ENCODE data around the gene ATF7. TPM values are rescaled to one million over a fixed set of nuclear protein-coding genes. Genes with fewer than 3 reads are reported as not detected.
A peak's percentile ranks its signal among the peaks of the same experiment; 100 is the strongest.

Gene ATF7
- polyA plus RNA-seq, 3 donors: 21.7 to 27.9 (median 24.4) TPM

- Histone ChIP-seq H3K4me2 (replicated peaks; ENCODE audit: extremely low read depth, low read length, poor library complexity, severe bottlenecking) (no peak overlapping the region), H3K27ac (ENCODE audit: low read depth in 1 of 2, low read length in 2 of 2) (no peak overlapping the region), H2AFZ (ENCODE audit: insufficient read depth, low read depth, low read length, poor library complexity, severe bottlenecking) (no peak overlapping the region), H3K36me3 (replicated peaks in 1 of 2; ENCODE audit: control insufficient read depth in 1 of 2, insufficient read depth in 2 of 2, low read length in 2 of 2) (peaks cover 91 to 100% of the 10 kb centered on the region in 2 donors), H3K9me3 (replicated peaks in 1 of 2; ENCODE audit: control insufficient read depth in 1 of 2, insufficient read depth in 1 of 2, low read length in 2 of 2) (no peaks in the 10 kb centered on the region), H3K4me1 (ENCODE audit: control insufficient read depth in 1 of 2, insufficient read depth in 2 of 2, low read length in 2 of 2) (no peaks in the 10 kb centered on the region), H3K79me2 (ENCODE audit: insufficient read depth, low read length) (peaks cover 45% of the 10 kb centered on the region), H3K27me3 (ENCODE audit: control insufficient read depth in 2 of 2, insufficient read depth in 2 of 2, low read length in 2 of 2) (no peaks in the 10 kb centered on the region), H3K4me3 (replicated peaks in 1 of 3; ENCODE audit: low read depth in 2 of 3, low read length in 3 of 3) (no peak overlapping the region), H3K9ac (ENCODE audit: insufficient read depth, low read length, poor library complexity, severe bottlenecking) (no peak overlapping the region), H4K20me1 (ENCODE audit: insufficient read depth, low read length) (peaks cover 99% of the 10 kb centered on the region)
- Mint-ChIP-seq H3K27me3 (ENCODE audit: low read depth in 3 of 3) (no peaks in the 10 kb centered on the region), H3K36me3 (peaks cover 69 to 82% of the 10 kb centered on the region in 2 donors), H3K27ac (no peak overlapping the region), H3K4me3 (no peak overlapping the region), H3K4me1 (no peaks in the 10 kb centered on the region), H3K9me3 (no peaks in the 10 kb centered on the region)
- intact Hi-C loops (cut with micrococcal nuclease): no loop called here
- 86% methylated on average over 1 of the region's 1 CpG for WGBS (ENCODE audit: insufficient coverage)
- no peak for DNase-seq
- no peak for TF ChIP-seq CTCF (IDR thresholded peaks at IDR 0.05)
Measured at GRCh38 chr12:53478865-53479264, 147.3 kb downstream of the ATF7 start.

GRCh38 chr12:53476769-53477209 lies 149.4 kb downstream of the ATF7 start:
- TF ChIP-seq CTCF (IDR thresholded peaks at IDR 0.05): peak; percentile 31
- Histone ChIP-seq H3K27ac (ENCODE audit: low read depth in 1 of 2, low read length in 2 of 2) (peak overlapping the region in 1 of 2 donors; percentile 6), H3K4me1 (ENCODE audit: control insufficient read depth in 1 of 2, insufficient read depth in 2 of 2, low read length in 2 of 2) (no peaks in the 10 kb centered on the region), H4K20me1 (ENCODE audit: insufficient read depth, low read length) (peaks cover 99% of the 10 kb centered on the region), H3K36me3 (replicated peaks in 1 of 2; ENCODE audit: control insufficient read depth in 1 of 2, insufficient read depth in 2 of 2, low read length in 2 of 2) (peaks cover 92 to 100% of the 10 kb centered on the region in 2 donors), H3K27me3 (ENCODE audit: control insufficient read depth in 2 of 2, insufficient read depth in 2 of 2, low read length in 2 of 2) (no peaks in the 10 kb centered on the region), H2AFZ (ENCODE audit: insufficient read depth, low read depth, low read length, poor library complexity, severe bottlenecking) (no peak overlapping the region), H3K9me3 (replicated peaks in 1 of 2; ENCODE audit: control insufficient read depth in 1 of 2, insufficient read depth in 1 of 2, low read length in 2 of 2) (no peaks in the 10 kb centered on the region), H3K4me3 (replicated peaks in 1 of 3; ENCODE audit: low read depth in 2 of 3, low read length in 3 of 3) (no peak overlapping the region), H3K79me2 (ENCODE audit: insufficient read depth, low read length) (peaks cover 66% of the 10 kb centered on the region), H3K4me2 (replicated peaks; ENCODE audit: extremely low read depth, low read length, poor library complexity, severe bottlenecking) (no peak overlapping the region), H3K9ac (ENCODE audit: insufficient read depth, low read length, poor library complexity, severe bottlenecking) (no peak overlapping the region)
- 70% methylated on average over 2 of the region's 2 CpGs for WGBS (ENCODE audit: insufficient coverage)
- Mint-ChIP-seq H3K27ac (peak overlapping the region in 1 of 7 donors; percentile 74), H3K4me3 (no peak overlapping the region), H3K9me3 (no peaks in the 10 kb centered on the region), H3K4me1 (no peaks in the 10 kb centered on the region), H3K27me3 (ENCODE audit: low read depth in 3 of 3) (no peaks in the 10 kb centered on the region), H3K36me3 (peaks cover 76 to 96% of the 10 kb centered on the region in 2 donors)
- no peak for DNase-seq
- intact Hi-C loops (cut with micrococcal nuclease): no loop called here

All from CD14-positive monocyte (primary cell).